ENCODE results near the gene PABPN1L. TPM values are rescaled to one million over a fixed set of nuclear protein-coding genes. Genes with fewer than 3 reads are reported as not detected.

The PABPN1L gene
- total and polyA plus RNA-seq, 2 of the 4 experiments (the other 2 are of a cell fraction), result not detected

- ATAC-seq (ENCODE audit: low read depth) (no peak), DNase-seq (no peak)
- H3K4me3 ChIP-seq (ENCODE audit: insufficient read depth, low read depth, low read length), result no peak overlapping the region
- no peaks in the 10 kb centered on the region for H3K4me1 ChIP-seq (ENCODE audit: control insufficient read depth, insufficient read depth, low read length)
- no peak overlapping the region for H2BK120ac ChIP-seq (ENCODE audit: low read depth, low read length)
- intact Hi-C loops (cut with micrococcal nuclease) (no loop called here), dilution Hi-C loops (cut with HindIII; ENCODE audit: low sequenced_read_pairs, unreplicated experiment) (no loop called here), in situ Hi-C loops (cut with MboI; ENCODE audit: low sequenced_read_pairs) (no loop called here)
- H4K91ac ChIP-seq (ENCODE audit: insufficient read depth, low read depth, low read length), result no peak overlapping the region
- ChIA-PET CTCF (no interaction called here), POLR2A (ENCODE audit: unreplicated experiment) (no interaction called here)
- no peaks in the 10 kb centered on the region for H3K9me3 ChIP-seq (ENCODE audit: control insufficient read depth, insufficient read depth, low read length)
- no peak overlapping the region for H4K8ac ChIP-seq (ENCODE audit: low read depth in 2 of 2, low read length in 2 of 2)
- no peaks in the 10 kb centered on the region for H3K9me1 ChIP-seq (ENCODE audit: insufficient read depth, low read length)
- TF ChIP-seq CEBPB (IDR thresholded peaks at IDR 0.05; ENCODE audit: low read depth, low read length), result no peak
- no peak for TF ChIP-seq NFE2L2 (IDR thresholded peaks at IDR 0.05; ENCODE audit: low read depth, low read length)
- TF ChIP-seq RFX5 (IDR thresholded peaks at IDR 0.05; ENCODE audit: low read depth, low read length), result no peak
- no peak for TF ChIP-seq RAD21 (IDR thresholded peaks at IDR 0.05; ENCODE audit: low read length)
- H3K27me3 ChIP-seq (ENCODE audit: control insufficient read depth, insufficient read depth, low read length), result no peaks in the 10 kb centered on the region
- no peak overlapping the region for H3K4ac ChIP-seq (ENCODE audit: low read depth, low read length)
- no peak overlapping the region for H3K23ac ChIP-seq (ENCODE audit: low read depth, low read length)
- H4K5ac ChIP-seq (ENCODE audit: low read depth, low read length), result no peak overlapping the region
- no peak overlapping the region for H3K4me2 ChIP-seq (ENCODE audit: low read depth, low read length)
- no peak overlapping the region for H2AK5ac ChIP-seq (ENCODE audit: low read depth, low read length)
- peaks cover 8% of the 10 kb centered on the region; the same call in 1 of the 2 replicates for H4K20me1 ChIP-seq (ENCODE audit: insufficient read depth, low read length)
- H3K18ac ChIP-seq (ENCODE audit: low read depth, low read length), result no peak overlapping the region
- H3K27ac ChIP-seq (ENCODE audit: insufficient read depth, low read length), result no peak overlapping the region
- no peak overlapping the region for H3K14ac ChIP-seq (replicated peaks; ENCODE audit: low read depth, low read length)
- no TSS peak for BruUV-seq (replicated peaks)
- H2BK5ac ChIP-seq (ENCODE audit: low read depth, low read length, poor library complexity, severe bottlenecking), result no peak overlapping the region
- no peak overlapping the region for H2BK20ac ChIP-seq (ENCODE audit: low read depth, low read length)
- no peak overlapping the region for H3K9ac ChIP-seq (ENCODE audit: low read depth, low read length)
- H3K56ac ChIP-seq (ENCODE audit: extremely low read depth, insufficient read depth, low read length), result no peak overlapping the region
- no peak overlapping the region for H2AK9ac ChIP-seq (replicated peaks; ENCODE audit: low read depth, low read length, poor library complexity)
- peaks cover 0 to 4% of the 10 kb centered on the region in 2 experiments; a peak in 1 of 4 replicates for H3K79me1 ChIP-seq (ENCODE audit: low read depth in 1 of 2, low read length in 2 of 2)
- WGBS, 2 experiments (ENCODE audit: extremely low coverage in 2 of 2, insufficient read length in 1 of 2), result 91% methylated on average over 16 of the region's 19 CpGs; no CpG with 5 or more reads in 1 of the 2 experiments
- no peak overlapping the region for H2BK15ac ChIP-seq (ENCODE audit: low read depth, low read length)
- H3K36me3 ChIP-seq (ENCODE audit: control insufficient read depth, insufficient read depth, low read length), result peaks cover 38% of the 10 kb centered on the region
- H2AFZ ChIP-seq (replicated peaks; ENCODE audit: low read length, poor library complexity), result no peak overlapping the region
Measured at GRCh38 chr16:88838566-88838965, 27.9 kb downstream of the PABPN1L start.

All from IMR-90 (cell line).